Measurements from ENCODE around the gene IGLON5.

IGLON5 gene

DNA sequence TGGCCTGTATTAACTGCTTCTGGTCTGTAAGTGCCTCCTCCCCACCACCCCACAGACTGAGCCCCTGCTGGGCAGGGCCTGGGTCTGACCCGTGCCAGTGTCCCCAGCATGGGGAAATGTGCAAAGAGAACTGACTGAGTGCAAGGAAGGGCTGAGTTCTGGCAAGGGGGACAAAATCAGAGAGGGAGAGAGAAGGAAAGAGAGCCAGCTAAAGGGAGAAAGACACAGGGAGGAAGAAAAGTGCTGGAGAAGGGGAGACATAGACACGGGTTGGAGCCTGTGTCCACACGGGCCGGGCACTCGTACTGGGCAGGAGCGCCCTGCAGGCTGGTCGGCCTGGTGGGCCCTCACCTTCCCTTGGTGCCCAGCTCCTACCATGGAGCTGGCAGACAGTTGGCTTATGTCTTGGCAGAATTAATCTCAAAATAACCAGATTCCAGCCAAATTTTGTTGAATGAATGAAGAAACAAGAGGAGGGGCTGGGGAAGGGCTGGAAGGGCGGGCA is 59.8 kb downstream of the IGLON5 start:
- peaks cover 7% of the 10 kb centered on the region; the same call in 1 of the 2 replicates for H3K4me1 ChIP-seq (ENCODE audit: insufficient read depth, low read length)

DNA sequence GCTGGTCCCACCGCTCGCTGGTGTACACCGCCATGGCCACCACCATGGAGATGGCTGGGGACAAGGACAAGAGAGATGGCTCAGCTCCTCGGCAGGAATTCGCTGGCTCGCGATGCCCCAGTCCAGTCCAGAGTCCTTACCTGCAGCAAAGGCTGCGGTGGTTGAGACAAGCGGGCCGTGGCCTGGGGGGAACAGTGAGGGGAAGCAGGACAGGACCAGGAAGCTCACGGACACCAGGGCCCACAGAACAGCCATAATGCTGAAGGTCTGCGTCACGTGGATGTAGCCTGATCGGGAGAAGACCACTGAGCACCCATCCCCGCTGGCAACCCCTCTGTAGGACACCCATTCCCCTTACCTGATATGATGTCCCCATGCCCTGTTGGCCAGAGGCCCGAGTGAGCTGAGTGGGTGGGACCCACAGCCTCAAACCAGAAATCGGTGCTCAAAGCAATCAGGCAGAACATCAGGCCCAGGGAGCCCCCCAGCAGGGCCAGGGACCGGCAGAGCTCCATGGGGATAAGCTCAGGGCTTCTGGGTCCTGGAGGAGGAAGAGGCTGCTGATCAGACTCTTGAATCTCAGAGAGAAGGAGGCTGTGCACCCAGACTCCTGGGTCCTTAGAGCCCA is 60.7 kb downstream of the IGLON5 start:
- no peak overlapping the region for H3K9ac ChIP-seq (ENCODE audit: low read depth, low read length)
- no peaks in the 10 kb centered on the region for H3K9me3 ChIP-seq (ENCODE audit: control insufficient read depth, insufficient read depth, low read length)
- H3K36me3 ChIP-seq (ENCODE audit: insufficient read depth, low read length), result no peaks in the 10 kb centered on the region
- H3K4me1 ChIP-seq (ENCODE audit: insufficient read depth, low read length), result peaks cover 7% of the 10 kb centered on the region; the same call in 1 of the 2 replicates

More for the DNA sequence above, 59.8 kb downstream of the IGLON5 start:
- Histone ChIP-seq H3K36me3 (ENCODE audit: insufficient read depth, low read length) (no peaks in the 10 kb centered on the region), H3K9ac (ENCODE audit: low read depth, low read length) (no peak overlapping the region), H3K9me3 (ENCODE audit: control insufficient read depth, insufficient read depth, low read length) (no peaks in the 10 kb centered on the region)

DNA sequence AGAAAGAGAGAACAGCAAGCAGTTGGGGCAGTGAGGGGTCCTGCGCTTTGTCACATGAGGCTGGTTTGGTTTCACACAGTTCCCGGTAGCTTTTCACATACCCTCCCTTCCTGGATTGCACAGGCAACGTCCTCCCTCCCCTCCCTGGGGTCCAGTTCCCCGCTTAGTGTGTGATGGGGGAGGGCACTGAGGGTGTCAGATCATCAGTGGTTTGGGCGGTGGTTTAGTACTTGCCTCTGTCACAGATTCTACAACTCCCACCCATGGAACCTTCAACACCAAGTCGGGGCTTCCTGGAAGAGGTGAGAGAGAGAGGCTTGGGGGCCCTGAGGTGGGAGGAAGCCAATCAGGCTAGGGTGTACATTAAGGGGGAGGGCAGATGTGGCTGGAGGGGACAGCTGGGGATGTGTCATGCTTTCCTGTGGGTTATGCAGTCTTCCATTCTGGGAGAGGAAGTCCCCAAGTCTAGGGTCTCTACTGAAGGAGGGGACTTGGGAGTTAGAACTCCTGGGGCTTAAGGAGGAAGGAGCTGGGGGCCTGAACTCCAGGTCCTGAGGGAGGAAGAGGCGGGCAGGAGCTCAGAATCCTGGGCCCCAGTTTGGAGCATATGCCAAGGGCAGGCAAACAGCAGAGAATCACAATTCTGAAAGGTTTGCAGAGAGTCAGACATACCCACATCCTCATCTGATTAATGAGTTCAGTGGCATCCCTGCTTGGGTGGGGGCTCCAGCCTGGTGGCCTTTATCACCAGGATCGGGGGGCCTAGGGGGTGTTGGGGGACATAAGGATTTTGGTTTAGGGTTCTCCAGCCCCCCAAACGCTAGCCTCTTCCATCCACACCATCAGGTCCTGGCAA is 61.4 kb downstream of the IGLON5 start, which contains the start of gene NKG7:
NKG7 (minus strand) TSS at position 6 of the 856 bp plus-strand sequence. CDS start 119 bp downstream, outside the sequence.
- Histone ChIP-seq H3K4me1 (ENCODE audit: insufficient read depth, low read length) (peaks cover 7% of the 10 kb centered on the region; the same call in 1 of the 2 replicates), H3K9ac (ENCODE audit: low read depth, low read length) (no peak within 1 kb of the TSS), H3K36me3 (ENCODE audit: insufficient read depth, low read length) (no peaks in the 10 kb centered on the region), H3K9me3 (ENCODE audit: control insufficient read depth, insufficient read depth, low read length) (no peaks in the 10 kb centered on the region)

DNA sequence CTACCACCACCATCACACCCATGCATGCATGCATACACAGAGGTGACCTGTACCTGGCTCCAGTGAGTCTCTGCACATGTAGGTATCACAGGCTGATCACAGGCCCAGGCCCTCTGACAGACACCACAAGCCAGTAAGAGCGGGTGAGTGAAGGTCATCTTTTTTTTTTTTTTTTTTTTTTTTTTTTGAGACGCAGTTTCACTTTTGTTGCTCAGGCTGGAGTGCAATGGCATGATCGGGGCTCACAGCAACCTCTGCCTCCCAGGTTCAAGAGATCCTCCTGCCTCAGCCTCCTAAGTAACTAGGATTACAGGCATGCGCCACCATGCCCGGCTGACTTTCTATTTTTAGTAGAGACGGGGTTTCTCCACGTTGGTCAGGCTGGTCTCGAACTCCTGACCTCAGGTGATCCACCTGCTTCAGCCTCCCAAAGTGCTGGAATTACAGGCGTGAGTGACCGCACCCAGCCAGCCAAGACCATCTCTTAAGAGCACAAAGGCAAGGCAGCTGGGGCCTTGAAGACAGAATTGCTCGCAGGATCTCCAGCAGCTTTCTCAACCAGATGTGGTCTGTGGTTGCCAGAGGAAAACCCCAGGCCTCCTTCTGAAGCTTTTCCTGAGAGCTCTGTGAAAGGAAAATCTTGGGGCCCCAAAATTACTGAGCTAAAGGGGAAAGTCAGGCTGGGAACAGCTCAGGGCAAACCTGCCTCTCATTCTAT is 64.2 kb downstream of the IGLON5 start:
- no peaks in the 10 kb centered on the region for H3K9me3 ChIP-seq (ENCODE audit: control insufficient read depth, insufficient read depth, low read length)
- H3K36me3 ChIP-seq (ENCODE audit: insufficient read depth, low read length), result no peaks in the 10 kb centered on the region
- no peaks in the 10 kb centered on the region for H3K4me1 ChIP-seq (ENCODE audit: insufficient read depth, low read length)
- no peak overlapping the region for H3K9ac ChIP-seq (ENCODE audit: low read depth, low read length)

DNA sequence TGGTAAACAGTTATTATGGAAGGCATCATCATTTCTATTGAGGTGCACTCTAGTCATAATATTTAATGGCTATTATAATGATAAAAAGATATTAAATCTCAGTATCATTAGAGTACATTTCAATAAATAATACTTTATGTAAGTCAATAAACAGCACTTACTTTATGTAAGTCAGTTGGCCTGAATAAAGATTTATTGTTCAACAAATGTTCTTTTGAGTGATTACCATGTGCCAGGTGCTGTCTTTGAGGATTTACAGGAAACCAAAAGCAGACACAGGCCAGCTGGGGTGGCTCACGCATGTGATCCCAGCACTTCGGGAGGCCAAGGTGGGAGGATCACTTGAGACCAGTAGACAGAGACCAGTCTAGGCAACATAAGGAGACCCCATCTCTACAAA is 66.0 kb downstream of the IGLON5 start:
- H3K9ac ChIP-seq (ENCODE audit: low read depth, low read length), result no peak overlapping the region
- no peaks in the 10 kb centered on the region for H3K9me3 ChIP-seq (ENCODE audit: control insufficient read depth, insufficient read depth, low read length)
- H3K36me3 ChIP-seq (ENCODE audit: insufficient read depth, low read length), result no peaks in the 10 kb centered on the region
- no peaks in the 10 kb centered on the region for H3K4me1 ChIP-seq (ENCODE audit: insufficient read depth, low read length)

DNA sequence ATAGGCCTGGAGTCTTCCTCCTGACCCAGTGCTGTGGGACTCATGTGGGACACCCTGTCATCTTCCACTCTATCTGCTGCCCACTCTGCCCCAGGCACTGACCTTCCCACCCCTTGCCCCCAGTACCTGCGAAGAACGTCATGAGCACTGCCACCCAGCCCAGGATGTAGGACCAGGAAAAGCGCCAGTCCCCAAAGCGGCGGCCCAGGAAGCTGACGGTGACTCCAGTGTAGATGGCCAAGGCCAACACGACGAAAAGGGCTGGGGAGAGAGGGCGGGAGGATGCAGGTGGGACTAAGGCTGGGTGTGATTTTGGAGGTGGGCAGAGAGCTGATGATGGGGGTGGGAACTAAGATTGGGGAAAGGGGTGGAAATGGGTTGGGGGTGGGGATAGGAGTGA is 68.9 kb downstream of the IGLON5 start:
- H3K9ac ChIP-seq (ENCODE audit: low read depth, low read length), result peak overlapping the region; percentile 8; the same call in 1 of the 2 replicates
- no peaks in the 10 kb centered on the region for H3K36me3 ChIP-seq (ENCODE audit: insufficient read depth, low read length)
- no peaks in the 10 kb centered on the region for H3K9me3 ChIP-seq (ENCODE audit: control insufficient read depth, insufficient read depth, low read length)
- no peaks in the 10 kb centered on the region for H3K4me1 ChIP-seq (ENCODE audit: insufficient read depth, low read length)
